ENCODE results near the gene ZP1. TPM values are rescaled to one million over a fixed set of nuclear protein-coding genes. Genes with fewer than 3 reads are reported as not detected.
"Not testable (repeated sequence)": the region's sequence is repeated elsewhere in the genome, so short reads cannot be mapped to it uniquely, and the experiment has no call there.

The ZP1 gene
- total and polyA plus RNA-seq, 2 experiments from 2014 or later, result not detected

DNA sequence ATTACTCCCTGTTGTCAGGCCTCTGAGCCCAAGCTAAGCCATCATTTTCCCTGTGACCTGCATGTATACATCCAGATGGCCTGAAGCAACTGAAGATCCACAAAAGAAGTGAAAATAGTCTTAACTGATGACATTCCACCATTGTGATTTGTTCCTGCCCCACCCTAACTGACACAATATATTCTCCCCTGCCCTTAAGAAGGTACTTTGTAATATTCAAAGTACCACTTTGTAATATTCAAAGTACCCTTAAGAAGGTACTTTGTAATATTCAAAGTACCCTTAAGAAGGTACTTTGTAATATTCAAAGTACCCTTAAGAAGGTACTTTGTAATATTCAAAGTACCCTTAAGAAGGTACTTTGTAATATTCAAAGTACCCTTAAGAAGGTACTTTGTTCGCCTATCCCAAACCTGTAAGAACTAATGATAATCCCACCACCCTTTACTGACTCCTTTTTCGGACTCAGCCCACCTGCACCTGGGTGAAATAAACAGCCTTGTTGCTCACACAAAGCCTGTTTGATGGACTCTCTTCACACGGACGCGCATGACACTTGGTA, 43.5 kb upstream of the ZP1 start:
- not testable (repeated sequence) for H3K4me3 Mint-ChIP-seq; H3K79me2 ChIP-seq (replicated peaks; ENCODE audit: insufficient read depth); H3K4me1 ChIP-seq (ENCODE audit: insufficient read depth); H2AFZ ChIP-seq; ATAC-seq; H3K27me3 Mint-ChIP-seq (ENCODE audit: insufficient read depth, low read depth, poor library complexity); H3K27ac Mint-ChIP-seq; H3K27me3 ChIP-seq (ENCODE audit: insufficient read depth); H3K36me3 ChIP-seq (ENCODE audit: insufficient read depth); DNase-seq (ENCODE audit: low spot score); H3K27ac ChIP-seq (ENCODE audit: low read depth); H3K4me2 ChIP-seq; H3K9me2 ChIP-seq (ENCODE audit: insufficient read depth); H3K9me3 Mint-ChIP-seq; H4K20me1 ChIP-seq (replicated peaks; ENCODE audit: insufficient read depth); H3K4me3 ChIP-seq; H3K36me3 Mint-ChIP-seq (ENCODE audit: low read depth); H3F3A ChIP-seq (replicated peaks; ENCODE audit: low read depth); H3K4me1 Mint-ChIP-seq

GRCh38 chr11:60825118-60825517, 42.2 kb upstream of the ZP1 start:
- no peaks in the 10 kb centered on the region for H3K36me3 ChIP-seq (ENCODE audit: insufficient read depth)
- Mint-ChIP-seq H3K27me3 (ENCODE audit: insufficient read depth, low read depth, poor library complexity) (no peaks in the 10 kb centered on the region), H3K4me1 (no peaks in the 10 kb centered on the region), H3K9me3 (no peaks in the 10 kb centered on the region), H3K27ac (no peak overlapping the region), H3K4me3 (no peak overlapping the region), H3K36me3 (ENCODE audit: low read depth) (no peaks in the 10 kb centered on the region)
- H3K27ac ChIP-seq (ENCODE audit: low read depth), result no peak overlapping the region
- H3K79me2 ChIP-seq (replicated peaks; ENCODE audit: insufficient read depth), result no peaks in the 10 kb centered on the region
- no peak overlapping the region for H2AFZ ChIP-seq
- H3K4me2 ChIP-seq, result no peak overlapping the region
- no peaks in the 10 kb centered on the region for H3K27me3 ChIP-seq (ENCODE audit: insufficient read depth)
- H3F3A ChIP-seq (replicated peaks; ENCODE audit: low read depth), result no peaks in the 10 kb centered on the region
- no peaks in the 10 kb centered on the region for H3K9me2 ChIP-seq (ENCODE audit: insufficient read depth)
- TF ChIP-seq POLR2AphosphoS5 (IDR thresholded peaks at IDR 0.05; ENCODE audit: low read depth) (no peak), EZH2 (IDR thresholded peaks at IDR 0.05; ENCODE audit: low read depth, unreplicated experiment) (no peak), CTCF (conservative IDR thresholded peaks at IDR 0.05; ENCODE audit: low read depth in 2 of 2) (no peak), ZNF114 (CRISPR knock-in tag; IDR thresholded peaks at IDR 0.05) (no peak), ZNF331 (CRISPR knock-in tag; IDR thresholded peaks at IDR 0.05; ENCODE audit: low read depth) (no peak), EZH2phosphoT487 (IDR thresholded peaks at IDR 0.05; ENCODE audit: unreplicated experiment) (no peak), NANOG (IDR thresholded peaks at IDR 0.05; ENCODE audit: borderline replicate concordance) (no peak)
- ATAC-seq (no peak), DNase-seq (ENCODE audit: low spot score) (no peak)
- H3K4me1 ChIP-seq (ENCODE audit: insufficient read depth), result no peaks in the 10 kb centered on the region
- no peaks in the 10 kb centered on the region for H4K20me1 ChIP-seq (replicated peaks; ENCODE audit: insufficient read depth)
- H3K4me3 ChIP-seq, result no peak overlapping the region

DNA sequence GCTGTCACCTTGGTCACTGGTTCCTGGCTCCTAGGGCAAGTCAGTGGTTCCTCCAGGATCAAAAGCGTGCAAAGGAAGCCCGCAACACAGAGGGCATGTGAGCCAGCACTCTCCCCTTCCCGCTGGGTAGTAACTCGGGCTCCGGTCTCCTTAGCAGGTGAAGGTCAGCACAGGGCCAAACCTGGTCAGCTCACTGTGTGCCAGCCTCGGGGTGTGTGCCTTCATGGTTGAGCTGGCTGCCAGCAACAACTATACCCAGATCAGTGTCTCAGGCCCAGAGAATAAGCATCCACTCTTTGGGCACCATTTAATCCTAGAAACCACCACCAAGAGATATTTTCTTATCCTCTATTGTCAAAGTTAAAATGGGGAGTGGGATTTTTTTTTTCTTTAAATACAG, 41.6 kb upstream of the ZP1 start:
- H3K4me3 ChIP-seq, result no peak overlapping the region
- H3K27ac Mint-ChIP-seq, result no peak overlapping the region
- TF ChIP-seq ZNF331 (CRISPR knock-in tag; IDR thresholded peaks at IDR 0.05; ENCODE audit: low read depth) (no peak), CTCF (conservative IDR thresholded peaks at IDR 0.05; ENCODE audit: low read depth in 2 of 2) (no peak), CREB1 (CRISPR knock-in tag; IDR thresholded peaks at IDR 0.05; ENCODE audit: low read depth) (no peak), ZNF114 (CRISPR knock-in tag; IDR thresholded peaks at IDR 0.05) (no peak), EZH2phosphoT487 (IDR thresholded peaks at IDR 0.05; ENCODE audit: unreplicated experiment) (no peak), EZH2 (IDR thresholded peaks at IDR 0.05; ENCODE audit: low read depth, unreplicated experiment) (no peak)

More for the DNA sequence above, 41.6 kb upstream of the ZP1 start:
- Mint-ChIP-seq H3K27me3 (ENCODE audit: insufficient read depth, low read depth, poor library complexity) (no peaks in the 10 kb centered on the region), H3K4me1 (no peaks in the 10 kb centered on the region), H3K36me3 (ENCODE audit: low read depth) (no peaks in the 10 kb centered on the region), H3K9me3 (no peaks in the 10 kb centered on the region), H3K4me3 (no peak overlapping the region)
- no peaks in the 10 kb centered on the region for H3K27me3 ChIP-seq (ENCODE audit: insufficient read depth)
- no peak overlapping the region for H3K4me2 ChIP-seq
- no peak overlapping the region for H3K27ac ChIP-seq (ENCODE audit: low read depth)
- H3K36me3 ChIP-seq (ENCODE audit: insufficient read depth), result no peaks in the 10 kb centered on the region
- H3K79me2 ChIP-seq (replicated peaks; ENCODE audit: insufficient read depth), result no peaks in the 10 kb centered on the region
- no peak for DNase-seq (ENCODE audit: low spot score)
- H3F3A ChIP-seq (replicated peaks; ENCODE audit: low read depth), result no peaks in the 10 kb centered on the region
- no peak overlapping the region for H2AFZ ChIP-seq
- H3K4me1 ChIP-seq (ENCODE audit: insufficient read depth), result no peaks in the 10 kb centered on the region; the same call in 1 of the 2 replicates
- H3K9me2 ChIP-seq (ENCODE audit: insufficient read depth), result no peaks in the 10 kb centered on the region
- ATAC-seq, result no peak
- H4K20me1 ChIP-seq (replicated peaks; ENCODE audit: insufficient read depth), result no peaks in the 10 kb centered on the region

Data from GM23338 (cell line).